H9 (cell line): ENCODE data around the gene KIF5A. TPM values are rescaled to one million over a fixed set of nuclear protein-coding genes. Genes with fewer than 3 reads are reported as not detected.
"Not testable (repeated sequence)": the region's sequence is repeated elsewhere in the genome, so short reads cannot be mapped to it uniquely, and the experiment has no call there.

ENCODE experiments used
- DNase-seq: peaks from one replicate; pipeline ENCODE4 v3.0.0-alpha.2; 2017
- H2AFZ ChIP-seq: one replicate; pipeline ENCODE4 v1.6.1; 2013; ENCODE audit warnings: mild to moderate bottlenecking, low read length, control low read depth, moderate library complexity
- H2AK5ac ChIP-seq: 2 replicates; pipeline ENCODE4 v1.6.1; 2013; ENCODE audit warnings: low read length, control low read depth, mixed read lengths; ENCODE audit not compliant: insufficient read length
- H2BK120ac ChIP-seq: one replicate; pipeline ENCODE4 v1.6.1; 2013; ENCODE audit warnings: low read depth, mild to moderate bottlenecking, low read length, control low read depth, inconsistent platforms; ENCODE audit not compliant: poor library complexity, severe bottlenecking
- H2BK12ac ChIP-seq: 2 replicates; pipeline ENCODE4 v1.6.1; 2013; ENCODE audit warnings: low read length, control low read depth, mixed read lengths, low read depth; ENCODE audit not compliant: insufficient read length
- H2BK15ac ChIP-seq: 2 replicates; pipeline ENCODE4 v1.6.1; 2013; ENCODE audit warnings: low read depth, low read length, control low read depth
- H2BK20ac ChIP-seq: one replicate; pipeline ENCODE4 v1.6.1; 2013; ENCODE audit warnings: low read depth, mild to moderate bottlenecking, low read length, control low read depth, inconsistent platforms; ENCODE audit not compliant: poor library complexity, severe bottlenecking
- H2BK5ac ChIP-seq: 2 replicates; pipeline ENCODE4 v1.6.1; 2013; ENCODE audit warnings: low read length, control low read depth, mixed read lengths; ENCODE audit not compliant: insufficient read length
- H3K14ac ChIP-seq: 2 replicates; pipeline ENCODE4 v1.6.1; 2013; ENCODE audit warnings: low read length, control low read depth; ENCODE audit not compliant: insufficient read depth
- H3K18ac ChIP-seq: 2 replicates; pipeline ENCODE4 v1.6.1; 2013; ENCODE audit warnings: low read depth, mild to moderate bottlenecking, mixed read lengths, low read length, control low read depth; ENCODE audit not compliant: insufficient read length
- H3K23ac ChIP-seq: 2 replicates; pipeline ENCODE4 v1.6.1; 2013; ENCODE audit warnings: low read length, control low read depth, mixed read lengths, low read depth; ENCODE audit not compliant: insufficient read length
- H3K23me2 ChIP-seq: 2 replicates; pipeline ENCODE4 v1.6.1; 2013; ENCODE audit warnings: low read depth, mild to moderate bottlenecking, mixed read lengths, low read length, control low read depth; ENCODE audit not compliant: insufficient read length, poor library complexity, severe bottlenecking
- H3K27ac ChIP-seq: 2 replicates; pipeline ENCODE4 v1.5.1; 2013; ENCODE audit warnings: low read length, control low read depth, mixed read lengths, low read depth; ENCODE audit not compliant: insufficient read length
- H3K27me3 ChIP-seq: 2 replicates; pipeline ENCODE4 v1.6.1; 2013; ENCODE audit warnings: low read length, control low read depth, inconsistent platforms; ENCODE audit not compliant: insufficient read depth
- H3K4ac ChIP-seq: 2 replicates; pipeline ENCODE4 v1.6.1; 2013; ENCODE audit warnings: low read depth, mild to moderate bottlenecking, control low read depth, inconsistent platforms, low read length, moderate library complexity
- H3K4me1 ChIP-seq: 2 replicates; pipeline ENCODE4 v1.6.1; 2013; ENCODE audit warnings: low read length, control low read depth, inconsistent platforms; ENCODE audit not compliant: insufficient read depth
- H3K4me2 ChIP-seq: 2 replicates; pipeline ENCODE4 v1.6.1; 2013; ENCODE audit warnings: low read length, control low read depth, mixed read lengths; ENCODE audit not compliant: insufficient read length, insufficient read depth
- H3K56ac ChIP-seq: 2 replicates; pipeline ENCODE4 v1.6.1; 2013; ENCODE audit warnings: low read depth, mild to moderate bottlenecking, mixed read lengths, low read length, control low read depth; ENCODE audit not compliant: insufficient read length
- H3K79me1 ChIP-seq: 2 replicates; pipeline ENCODE4 v1.6.1; 2013; ENCODE audit warnings: low read depth, mild to moderate bottlenecking, moderate library complexity, low read length, control low read depth, inconsistent platforms; ENCODE audit not compliant: insufficient read depth, poor library complexity, severe bottlenecking
- H3K79me2 ChIP-seq: 2 replicates; pipeline ENCODE4 v1.6.1; 2013; ENCODE audit warnings: low read length, control low read depth, inconsistent platforms; ENCODE audit not compliant: insufficient read depth
- H3K9ac ChIP-seq: 2 replicates; pipeline ENCODE4 v1.6.1; 2013; ENCODE audit warnings: low read length, control low read depth, mixed read lengths; ENCODE audit not compliant: insufficient read length; ENCODE audit errors: extremely low read depth
- H3K9me3 ChIP-seq: one replicate; pipeline ENCODE4 v1.6.1; 2013; ENCODE audit warnings: low read depth, low read length, inconsistent platforms; ENCODE audit not compliant: control insufficient read depth
- H3T11ph ChIP-seq: one replicate; pipeline ENCODE4 v1.6.1; 2013; ENCODE audit warnings: mild to moderate bottlenecking, low read length, control low read depth, inconsistent platforms
- H4K20me1 ChIP-seq: one replicate; pipeline ENCODE4 v1.6.1; 2013; ENCODE audit not compliant: control insufficient read depth, insufficient read length, insufficient read depth
- H4K5ac ChIP-seq: 2 replicates; pipeline ENCODE4 v1.6.1; 2013; ENCODE audit warnings: low read depth, mild to moderate bottlenecking, mixed read lengths, low read length, control low read depth; ENCODE audit not compliant: insufficient read length
- H4K8ac ChIP-seq: replicated peaks from 2 replicates; pipeline ENCODE4 v1.6.1; 2013; ENCODE audit warnings: low read length, control low read depth, mixed read lengths, low read depth; ENCODE audit not compliant: insufficient read length
- H4K91ac ChIP-seq: 2 replicates; pipeline ENCODE4 v1.6.1; 2013; ENCODE audit warnings: low read depth, mild to moderate bottlenecking, moderate library complexity, mixed read lengths, low read length, control low read depth; ENCODE audit not compliant: insufficient read length
- H3K27ac Mint-ChIP-seq, 3 experiments: 2 replicates in 2 of 3; 3 replicates in 1 of 3; pipeline ENCODE4 v1.8.0; 2020 to 2021; ENCODE audit warnings: mixed read lengths in 3 of 3, mild to moderate bottlenecking in 1 of 3, moderate library complexity in 1 of 3
- H3K27me3 Mint-ChIP-seq: 2 replicates; pipeline ENCODE4 v1.8.0; 2021; ENCODE audit warnings: low read depth, mild to moderate bottlenecking, moderate library complexity, mixed read lengths
- H3K36me3 Mint-ChIP-seq, 3 experiments: 2 replicates in 2 of 3; 3 replicates in 1 of 3; pipeline ENCODE4 v1.8.0; 2020 to 2021; ENCODE audit warnings: low read depth in 3 of 3, mixed read lengths in 3 of 3; ENCODE audit not compliant: insufficient read depth in 1 of 3
- H3K4me1 Mint-ChIP-seq, 2 experiments: 2 replicates each; pipeline ENCODE4 v1.8.0; 2020; ENCODE audit warnings: mixed read lengths in 2 of 2
- H3K4me3 Mint-ChIP-seq, 2 experiments: 2 replicates in 1 of 2; 3 replicates in 1 of 2; pipeline ENCODE4 v1.8.0; 2020 to 2021; ENCODE audit warnings: mild to moderate bottlenecking in 2 of 2, mixed read lengths in 2 of 2, moderate library complexity in 1 of 2
- H3K9me3 Mint-ChIP-seq, 2 experiments: 2 replicates in 1 of 2; 3 replicates in 1 of 2; pipeline ENCODE4 v1.8.0; 2020; ENCODE audit warnings: mild to moderate bottlenecking in 2 of 2, mixed read lengths in 2 of 2, moderate library complexity in 1 of 2
- WGBS: extraction: QIAGEN DNeasy Blood & Tissue Kit; methylation state at CpG from one replicate; pipeline ENCODE4 v1.1.7; 2013; ENCODE audit warnings: missing lambda C conversion rate, low lambda C conversion rate, mixed read lengths; ENCODE audit not compliant: insufficient read length; ENCODE audit errors: extremely low coverage; 5-methylcytosine and 5-hydroxymethylcytosine counted together
- total RNA-seq: library from RNA; stranded (reverse); gene quantifications from 2 replicates; pipeline ENCODE4 v1.2.1, GENCODE V29; 2021
- TF ChIP-seq, protein P1 (sequence below): fragments of 200-600 bp; sonication (generic); conservative IDR thresholded peaks from 3 replicates; pipeline ENCODE4 v1.8.0; 2021; ENCODE audit warnings: antibody characterized with exemption, mild to moderate bottlenecking

KIF5A gene
- total RNA-seq, 1 experiment from 2014 or later: 18.5 TPM

DNA sequence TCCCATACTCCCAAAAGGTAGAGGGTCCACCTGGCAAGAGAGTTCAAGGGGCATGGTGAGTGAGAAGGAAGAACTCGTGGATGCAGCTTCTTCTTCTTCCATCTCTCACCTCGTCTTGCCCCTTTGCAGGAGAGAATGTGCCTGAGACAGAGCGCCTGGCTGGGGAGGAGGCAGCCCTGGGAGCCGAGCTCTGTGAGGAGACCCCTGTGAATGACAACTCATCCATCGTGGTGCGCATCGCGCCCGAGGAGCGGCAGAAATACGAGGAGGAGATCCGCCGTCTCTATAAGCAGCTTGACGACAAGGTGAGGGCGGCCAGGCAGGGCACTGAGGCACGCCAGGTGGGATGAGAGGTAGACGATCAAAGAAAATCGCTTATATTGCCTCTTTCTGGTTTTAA, 20.0 kb downstream of the KIF5A start:
- Histone ChIP-seq H3K79me1 (no peaks in the 10 kb centered on the region), H3K18ac (no peak overlapping the region), H4K8ac (no peak overlapping the region), H3K9ac (no peak overlapping the region), H2AFZ (no peak overlapping the region), H2AK5ac (no peak overlapping the region), H3K4ac (no peak overlapping the region), H3K4me1 (no peaks in the 10 kb centered on the region), H3K23me2 (peaks cover 3% of the 10 kb centered on the region), H4K20me1 (no peaks in the 10 kb centered on the region), H3K27me3 (no peaks in the 10 kb centered on the region), H2BK5ac (no peak overlapping the region), H2BK12ac (no peak overlapping the region), H4K5ac (no peak overlapping the region), H3K4me2 (no peak overlapping the region), H2BK120ac (no peak overlapping the region), H3K79me2 (no peaks in the 10 kb centered on the region), H2BK20ac (no peak overlapping the region), H4K91ac (no peak overlapping the region), H3K23ac (no peak overlapping the region), H3K9me3 (no peaks in the 10 kb centered on the region), H3K56ac (no peak overlapping the region), H3K14ac (no peak overlapping the region), H3T11ph (no peak overlapping the region), H3K27ac (no peak overlapping the region), H2BK15ac (no peak overlapping the region)
- H3K27me3 Mint-ChIP-seq: no peaks in the 10 kb centered on the region; the same call in 1 of the 2 replicates
- H3K4me1 Mint-ChIP-seq: no peaks in the 10 kb centered on the region
- no CpG with 5 or more reads among the region's 18 CpGs for WGBS
- DNase-seq: no peak
- TF ChIP-seq, protein P1, sequence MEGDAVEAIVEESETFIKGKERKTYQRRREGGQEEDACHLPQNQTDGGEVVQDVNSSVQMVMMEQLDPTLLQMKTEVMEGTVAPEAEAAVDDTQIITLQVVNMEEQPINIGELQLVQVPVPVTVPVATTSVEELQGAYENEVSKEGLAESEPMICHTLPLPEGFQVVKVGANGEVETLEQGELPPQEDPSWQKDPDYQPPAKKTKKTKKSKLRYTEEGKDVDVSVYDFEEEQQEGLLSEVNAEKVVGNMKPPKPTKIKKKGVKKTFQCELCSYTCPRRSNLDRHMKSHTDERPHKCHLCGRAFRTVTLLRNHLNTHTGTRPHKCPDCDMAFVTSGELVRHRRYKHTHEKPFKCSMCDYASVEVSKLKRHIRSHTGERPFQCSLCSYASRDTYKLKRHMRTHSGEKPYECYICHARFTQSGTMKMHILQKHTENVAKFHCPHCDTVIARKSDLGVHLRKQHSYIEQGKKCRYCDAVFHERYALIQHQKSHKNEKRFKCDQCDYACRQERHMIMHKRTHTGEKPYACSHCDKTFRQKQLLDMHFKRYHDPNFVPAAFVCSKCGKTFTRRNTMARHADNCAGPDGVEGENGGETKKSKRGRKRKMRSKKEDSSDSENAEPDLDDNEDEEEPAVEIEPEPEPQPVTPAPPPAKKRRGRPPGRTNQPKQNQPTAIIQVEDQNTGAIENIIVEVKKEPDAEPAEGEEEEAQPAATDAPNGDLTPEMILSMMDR: no peak
- no peaks in the 10 kb centered on the region for H3K9me3 Mint-ChIP-seq
- H3K4me3 Mint-ChIP-seq: no peak overlapping the region
- H3K27ac Mint-ChIP-seq: 0 out of 7 replicates have a peak overlapping the region, but pooled peaks of 1 of the 3 experiments have one; percentile 47
- H3K36me3 Mint-ChIP-seq: peaks cover 32 to 59% (median 56%) of the 10 kb centered on the region in 3 experiments

DNA sequence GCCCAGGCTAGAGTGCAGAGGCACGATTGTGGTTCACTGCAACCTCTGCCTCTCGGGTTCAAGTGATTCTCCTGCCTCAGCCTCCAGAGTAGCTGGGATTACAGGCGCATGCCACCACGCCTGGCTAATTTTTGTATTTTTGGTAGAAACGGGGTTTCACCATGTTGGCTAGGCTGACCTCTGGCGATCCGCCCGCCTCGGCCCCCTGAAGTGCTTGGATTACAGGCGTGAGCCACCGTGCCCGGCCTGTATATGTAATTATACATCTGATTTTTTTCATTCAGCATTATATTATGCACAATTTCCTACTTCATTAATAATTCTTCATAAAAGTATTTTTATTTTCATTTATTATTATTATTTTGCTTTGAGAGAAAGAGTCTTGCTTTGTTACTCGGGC, 20.6 kb downstream of the KIF5A start:
- H4K20me1 ChIP-seq, H3K4me1 ChIP-seq: not testable (repeated sequence)
- H3K36me3 Mint-ChIP-seq: peaks cover 36 to 63% (median 59%) of the 10 kb centered on the region in 3 experiments

More for the DNA sequence above, 20.6 kb downstream of the KIF5A start:
- H2AFZ ChIP-seq, H3T11ph ChIP-seq, H3K79me1 ChIP-seq, H2BK12ac ChIP-seq, H3K4me1 Mint-ChIP-seq, DNase-seq, H3K79me2 ChIP-seq, H2BK20ac ChIP-seq, H2BK120ac ChIP-seq, H4K5ac ChIP-seq, H3K23ac ChIP-seq, H3K56ac ChIP-seq, H3K27ac ChIP-seq, H3K27me3 ChIP-seq, H3K9me3 ChIP-seq, H3K9ac ChIP-seq, H3K4ac ChIP-seq, H3K14ac ChIP-seq, H2BK15ac ChIP-seq, H4K91ac ChIP-seq, H3K18ac ChIP-seq, H3K4me3 Mint-ChIP-seq, H3K4me2 ChIP-seq, H3K23me2 ChIP-seq, H3K27ac Mint-ChIP-seq, H2AK5ac ChIP-seq, H3K27me3 Mint-ChIP-seq, H2BK5ac ChIP-seq, H3K9me3 Mint-ChIP-seq, H4K8ac ChIP-seq: not testable (repeated sequence)
- no CpG with 5 or more reads among the region's 13 CpGs for WGBS
